PFSK-1 (cell line): ENCODE results near the gene SEC61G.

ENCODE experiments used
- FOXP2 ChIP-seq: optimal IDR thresholded peaks from 2 replicates; pipeline ENCODE3; 2011; ENCODE audit warnings: borderline replicate concordance, control low read depth, inconsistent platforms; ENCODE audit not compliant: insufficient read depth; ENCODE audit errors: extremely low read length, extremely low read depth
- POLR2AphosphoS5 ChIP-seq: IDR thresholded peaks from 2 replicates; pipeline ENCODE4 v1.6.1; 2012; ENCODE audit warnings: low read depth, mild to moderate bottlenecking, control low read depth, low read length, moderate library complexity
- SIN3A ChIP-seq: IDR thresholded peaks from 2 replicates; pipeline ENCODE4 v1.6.1; 2012; ENCODE audit warnings: mild to moderate bottlenecking, low read length, moderate library complexity, borderline replicate concordance; ENCODE audit not compliant: insufficient read depth
- TAF1 ChIP-seq: IDR thresholded peaks from 2 replicates; pipeline ENCODE4 v1.6.1; 2012; ENCODE audit warnings: low read length, control low read depth, borderline replicate concordance; ENCODE audit not compliant: insufficient read depth
- TF ChIP-seq, protein P1 (sequence below), 2 experiments: IDR thresholded peaks; 2 replicates each; pipeline versions ENCODE4 v1.6.1 to v1.8.0; 2011 to 2012; ENCODE audit warnings: low read depth in 2 of 2, low read length in 2 of 2, control low read depth in 1 of 2, inconsistent platforms in 1 of 2, mild to moderate bottlenecking in 1 of 2, moderate library complexity in 1 of 2; ENCODE audit not compliant: insufficient read depth in 1 of 2

Gene SEC61G

GRCh38 chr7:54747234-54747633 lies 11.8 kb downstream of the SEC61G start:
- no peak for TF ChIP-seq FOXP2
- TF ChIP-seq TAF1: no peak
- TF ChIP-seq SIN3A: no peak
- TF ChIP-seq, protein P1, sequence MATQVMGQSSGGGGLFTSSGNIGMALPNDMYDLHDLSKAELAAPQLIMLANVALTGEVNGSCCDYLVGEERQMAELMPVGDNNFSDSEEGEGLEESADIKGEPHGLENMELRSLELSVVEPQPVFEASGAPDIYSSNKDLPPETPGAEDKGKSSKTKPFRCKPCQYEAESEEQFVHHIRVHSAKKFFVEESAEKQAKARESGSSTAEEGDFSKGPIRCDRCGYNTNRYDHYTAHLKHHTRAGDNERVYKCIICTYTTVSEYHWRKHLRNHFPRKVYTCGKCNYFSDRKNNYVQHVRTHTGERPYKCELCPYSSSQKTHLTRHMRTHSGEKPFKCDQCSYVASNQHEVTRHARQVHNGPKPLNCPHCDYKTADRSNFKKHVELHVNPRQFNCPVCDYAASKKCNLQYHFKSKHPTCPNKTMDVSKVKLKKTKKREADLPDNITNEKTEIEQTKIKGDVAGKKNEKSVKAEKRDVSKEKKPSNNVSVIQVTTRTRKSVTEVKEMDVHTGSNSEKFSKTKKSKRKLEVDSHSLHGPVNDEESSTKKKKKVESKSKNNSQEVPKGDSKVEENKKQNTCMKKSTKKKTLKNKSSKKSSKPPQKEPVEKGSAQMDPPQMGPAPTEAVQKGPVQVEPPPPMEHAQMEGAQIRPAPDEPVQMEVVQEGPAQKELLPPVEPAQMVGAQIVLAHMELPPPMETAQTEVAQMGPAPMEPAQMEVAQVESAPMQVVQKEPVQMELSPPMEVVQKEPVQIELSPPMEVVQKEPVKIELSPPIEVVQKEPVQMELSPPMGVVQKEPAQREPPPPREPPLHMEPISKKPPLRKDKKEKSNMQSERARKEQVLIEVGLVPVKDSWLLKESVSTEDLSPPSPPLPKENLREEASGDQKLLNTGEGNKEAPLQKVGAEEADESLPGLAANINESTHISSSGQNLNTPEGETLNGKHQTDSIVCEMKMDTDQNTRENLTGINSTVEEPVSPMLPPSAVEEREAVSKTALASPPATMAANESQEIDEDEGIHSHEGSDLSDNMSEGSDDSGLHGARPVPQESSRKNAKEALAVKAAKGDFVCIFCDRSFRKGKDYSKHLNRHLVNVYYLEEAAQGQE (IDR thresholded peaks at IDR 0.05; ENCODE audit: insufficient read depth in 1 of 2, low read depth in 2 of 2, low read length in 2 of 2): no peak
- TF ChIP-seq POLR2AphosphoS5: no peak

DNA sequence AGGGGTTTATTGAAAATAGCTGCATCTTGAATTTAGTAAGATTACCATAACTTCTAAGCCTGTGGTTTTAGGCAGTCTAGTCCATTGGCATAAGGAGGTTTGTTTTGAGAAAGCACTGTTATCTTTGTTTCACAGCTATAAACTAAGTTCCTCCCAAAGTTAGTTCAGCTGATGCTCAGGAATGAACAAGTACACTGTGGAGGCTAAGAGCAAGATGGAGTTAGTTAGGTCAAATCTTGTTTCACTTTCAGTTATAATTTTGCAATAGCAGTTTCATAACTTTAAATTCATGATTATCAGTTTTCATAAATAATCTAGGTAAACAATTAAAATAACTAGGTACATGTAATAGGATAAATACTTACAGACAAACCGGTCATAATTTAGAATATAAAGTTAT lies 15.4 kb downstream of the SEC61G start:
- TF ChIP-seq SIN3A: no peak
- no peak for TF ChIP-seq FOXP2
- TF ChIP-seq, protein P1 (IDR thresholded peaks at IDR 0.05; ENCODE audit: insufficient read depth in 1 of 2, low read depth in 2 of 2, low read length in 2 of 2): no peak
- TF ChIP-seq POLR2AphosphoS5: no peak
- TF ChIP-seq TAF1: no peak

DNA sequence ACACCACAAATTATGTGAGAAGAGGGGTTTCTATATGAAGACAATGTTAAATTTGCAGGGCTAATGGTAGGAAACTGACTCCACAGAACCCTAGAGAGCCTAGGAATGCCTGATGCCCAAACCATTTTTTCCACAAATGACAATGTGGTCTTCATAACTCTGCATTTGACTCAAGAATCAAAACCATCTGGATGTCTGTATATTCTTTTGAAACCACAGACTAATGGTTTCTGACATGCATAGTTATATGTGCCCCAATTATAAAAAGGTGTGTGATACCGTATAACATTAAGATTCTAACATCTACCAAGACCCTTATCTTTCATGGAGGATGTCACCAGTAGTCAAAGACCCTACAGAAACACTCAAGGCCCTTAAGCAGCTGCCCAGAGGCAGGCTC lies 20.3 kb downstream of the SEC61G start:
- TF ChIP-seq POLR2AphosphoS5: no peak
- TF ChIP-seq SIN3A: no peak
- TF ChIP-seq, protein P1 (IDR thresholded peaks at IDR 0.05; ENCODE audit: insufficient read depth in 1 of 2, low read depth in 2 of 2, low read length in 2 of 2): no peak
- no peak for TF ChIP-seq FOXP2
- TF ChIP-seq TAF1: no peak

- no peak for TF ChIP-seq POLR2AphosphoS5
- no peak for TF ChIP-seq SIN3A
- no peak for TF ChIP-seq TAF1
- no peak for TF ChIP-seq FOXP2
Observed at GRCh38 chr7:54729107-54729506, 29.9 kb downstream of the SEC61G start.

DNA sequence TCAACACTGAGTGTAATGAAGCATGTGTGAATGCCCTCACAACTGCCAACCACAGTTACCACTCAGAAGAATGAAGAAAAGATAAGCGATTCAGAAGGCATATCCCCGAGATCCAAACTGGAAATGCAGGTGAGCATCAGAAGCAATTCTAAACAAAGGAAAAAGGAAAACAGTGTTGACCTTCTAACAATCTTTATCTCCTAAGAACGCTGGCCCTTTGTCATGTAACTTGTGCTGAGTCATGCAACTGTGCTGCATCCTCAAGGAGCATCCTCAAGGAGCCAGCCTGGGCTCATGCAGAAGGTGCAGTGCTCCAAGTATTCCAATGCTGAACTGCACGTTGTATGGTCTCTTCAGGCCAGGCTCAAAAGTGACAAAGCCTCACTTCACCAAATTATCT lies 30.6 kb downstream of the SEC61G start:
- TF ChIP-seq POLR2AphosphoS5 (no peak), TAF1 (no peak), SIN3A (no peak), FOXP2 (no peak)
- TF ChIP-seq, protein P1 (IDR thresholded peaks at IDR 0.05; ENCODE audit: insufficient read depth in 1 of 2, low read depth in 2 of 2, low read length in 2 of 2): no peak

GRCh38 chr7:54725255-54725654 lies 33.8 kb downstream of the SEC61G start:
- no peak for TF ChIP-seq POLR2AphosphoS5
- TF ChIP-seq, protein P1 (IDR thresholded peaks at IDR 0.05; ENCODE audit: insufficient read depth in 1 of 2, low read depth in 2 of 2, low read length in 2 of 2): no peak
- TF ChIP-seq TAF1: no peak
- no peak for TF ChIP-seq FOXP2
- no peak for TF ChIP-seq SIN3A
